ENCODE results near the gene CYTH4. TPM values are rescaled to one million over a fixed set of nuclear protein-coding genes. Genes with fewer than 3 reads are reported as not detected.

CYTH4 gene
- total RNA-seq, 6 donors from 2014 or later: 16.7 to 71.2 (median 44.7) TPM

- TF ChIP-seq CTCF (IDR thresholded peaks at IDR 0.05): no peak
- no peak for TF ChIP-seq EP300 (IDR thresholded peaks at IDR 0.05)
- TF ChIP-seq POLR2A (IDR thresholded peaks at IDR 0.05): no peak
- no peak for TF ChIP-seq POLR2AphosphoS5 (IDR thresholded peaks at IDR 0.05)
- 70 to 78% methylated on average over 10 of the region's 10 CpGs for WGBS, 2 donors
- no peak for ATAC-seq (ENCODE audit: low FRiP score in 2 of 2)
- H3K27ac ChIP-seq: no peak overlapping the region
- no peak for DNase-seq
- no peak overlapping the region for H3K4me3 ChIP-seq
- no peaks in the 10 kb centered on the region for H3K27me3 ChIP-seq
- no peaks in the 10 kb centered on the region for H3K9me3 ChIP-seq
- H3K36me3 ChIP-seq: peaks cover 0 to 6% (median 0%) of the 10 kb centered on the region in 4 donors
- H3K4me1 ChIP-seq: peaks cover 7 to 30% (median 15%) of the 10 kb centered on the region in 4 donors
Observed at GRCh38 chr22:37287550-37287951, 5.2 kb downstream of the CYTH4 start.

- Histone ChIP-seq H3K4me3 (no peak overlapping the region), H3K9me3 (no peaks in the 10 kb centered on the region), H3K27ac (no peak overlapping the region), H3K4me1 (peaks cover 7 to 25% (median 15%) of the 10 kb centered on the region in 4 donors), H3K36me3 (peaks cover 0 to 6% (median 0%) of the 10 kb centered on the region in 4 donors), H3K27me3 (no peaks in the 10 kb centered on the region)
- no peak for TF ChIP-seq POLR2AphosphoS5 (IDR thresholded peaks at IDR 0.05)
- no peak for TF ChIP-seq POLR2A (IDR thresholded peaks at IDR 0.05)
- no peak for TF ChIP-seq EP300 (IDR thresholded peaks at IDR 0.05)
- TF ChIP-seq CTCF (IDR thresholded peaks at IDR 0.05): no peak
- DNase-seq: no peak
- 67 to 93% methylated on average over 2 to 7 of the region's 7 CpGs for WGBS, 2 donors
- no peak for ATAC-seq (ENCODE audit: low FRiP score in 2 of 2)
Observed at GRCh38 chr22:37288521-37288920, 6.2 kb downstream of the CYTH4 start.

- H3K36me3 ChIP-seq: peaks cover 0 to 6% (median 0%) of the 10 kb centered on the region in 4 donors
Observed at GRCh38 chr22:37289156-37289735, 6.9 kb downstream of the CYTH4 start.

GRCh38 chr22:37290737-37291136 is 8.4 kb downstream of the CYTH4 start:
- Histone ChIP-seq H3K4me3 (no peak overlapping the region), H3K4me1 (peaks cover 3 to 4% (median 3%) of the 10 kb centered on the region in 4 donors), H3K36me3 (peaks cover 0 to 8% (median 1%) of the 10 kb centered on the region in 4 donors), H3K9me3 (no peaks in the 10 kb centered on the region), H3K27ac (no peak overlapping the region), H3K27me3 (no peaks in the 10 kb centered on the region)
- TF ChIP-seq CTCF (IDR thresholded peaks at IDR 0.05) (no peak), EP300 (IDR thresholded peaks at IDR 0.05) (no peak)
- DNase-seq: no peak
- peak in 1 of 2 donors; percentile 31 for ATAC-seq (ENCODE audit: low FRiP score in 2 of 2)
- WGBS, 2 donors: 80 to 84% methylated on average over 7 of the region's 7 CpGs

More at GRCh38 chr22:37289156-37289735, 6.9 kb downstream of the CYTH4 start:
- no peak for TF ChIP-seq POLR2AphosphoS5 (IDR thresholded peaks at IDR 0.05)
- TF ChIP-seq CTCF (IDR thresholded peaks at IDR 0.05): no peak
- no peak overlapping the region for H3K4me3 ChIP-seq
- no peaks in the 10 kb centered on the region for H3K27me3 ChIP-seq
- H3K9me3 ChIP-seq: no peaks in the 10 kb centered on the region
- ATAC-seq (ENCODE audit: low FRiP score in 2 of 2) (no peak), DNase-seq (no peak)
- H3K27ac ChIP-seq: no peak overlapping the region
- 85% methylated on average over 7 of the region's 7 CpGs for WGBS, 2 donors
- peaks cover 7 to 18% (median 13%) of the 10 kb centered on the region in 4 donors for H3K4me1 ChIP-seq

Measured in upper lobe of left lung (tissue), 6 donors.